Stimulated activated CD4-positive, alpha-beta T cell treated with anti-CD3 and anti-CD28 coated beads, TNF-alpha, amount 100 ng/mL, for 1 hour (primary cell): ENCODE results near the gene FIGN.

Source experiments
- DNase-seq, 3 donors: peaks; one replicate each; pipeline ENCODE4 v3.0.0-alpha.2; 2020; ENCODE audit warnings: low read depth in 3 of 3, low spot score in 1 of 3

Gene FIGN

DNA sequence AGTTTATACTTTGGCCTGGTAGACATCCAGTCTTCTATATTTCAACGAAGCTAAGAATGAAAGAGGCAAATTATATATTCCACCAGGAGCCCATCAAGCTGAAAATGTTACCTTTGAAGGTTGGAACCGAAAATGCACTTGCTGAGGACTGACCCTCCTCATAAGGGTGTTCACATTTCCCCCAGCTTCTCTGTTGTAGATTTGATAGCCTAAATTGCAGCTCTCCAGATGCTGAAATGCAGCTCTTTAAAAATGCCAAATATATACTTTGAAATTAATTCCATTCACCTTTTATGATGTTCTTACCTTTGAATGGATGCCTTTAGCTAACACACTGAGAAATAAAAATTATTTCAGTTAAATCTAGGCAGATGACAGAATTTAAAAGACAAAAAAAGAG is 1.8 kb upstream of the FIGN start:
- no peak for DNase-seq

DNA sequence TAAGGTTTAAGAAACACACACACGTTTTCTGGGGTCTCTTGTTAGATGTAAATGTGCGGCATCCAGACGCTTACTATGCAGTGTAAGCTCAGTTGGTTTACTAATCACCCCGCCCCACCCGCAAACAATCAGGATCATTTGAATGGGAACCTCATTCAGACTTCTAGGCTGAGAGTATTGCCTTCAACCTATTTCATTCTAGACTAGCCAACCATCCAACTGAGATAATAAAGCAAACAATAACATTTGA is 1.3 kb upstream of the FIGN start:
- no peak for DNase-seq

DNA sequence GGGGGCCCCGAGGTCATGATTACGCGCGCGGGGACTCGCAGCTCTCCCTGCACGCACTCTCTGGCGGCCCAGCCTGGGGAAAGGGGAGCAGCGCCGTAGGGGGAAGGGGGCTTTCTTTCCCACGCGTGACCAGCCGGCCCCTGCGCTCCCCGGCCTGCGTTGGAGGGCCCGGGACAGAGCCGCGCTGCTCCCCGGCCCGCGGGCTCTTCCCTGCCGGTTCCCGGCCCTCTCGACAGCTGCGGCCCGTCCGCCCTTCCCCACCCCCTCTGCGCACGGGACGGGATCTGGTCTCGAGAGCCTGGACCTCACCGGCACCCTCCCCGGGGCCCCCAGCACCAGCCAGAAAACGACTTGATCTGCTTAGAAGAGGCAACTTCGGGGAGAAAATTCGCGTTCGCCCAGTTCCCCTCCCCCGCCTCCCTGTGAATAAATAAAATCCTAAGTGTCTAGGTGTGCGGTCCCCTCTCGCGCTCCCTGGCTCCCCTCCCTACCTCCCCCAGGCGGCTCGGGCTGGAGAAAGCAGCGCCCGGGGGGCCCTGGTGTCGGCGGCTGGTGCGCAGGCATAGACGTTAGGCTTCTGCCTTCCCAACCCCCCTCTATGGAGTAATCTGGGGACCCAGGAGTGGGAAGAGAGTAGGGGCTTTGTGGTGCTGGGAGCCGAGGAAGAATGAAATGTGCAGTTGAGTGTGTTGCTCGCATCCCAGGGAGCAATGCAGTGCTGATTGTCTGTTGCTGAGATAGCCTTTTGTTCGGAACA is 803 bp upstream of the FIGN start:
- no peak for DNase-seq

DNA sequence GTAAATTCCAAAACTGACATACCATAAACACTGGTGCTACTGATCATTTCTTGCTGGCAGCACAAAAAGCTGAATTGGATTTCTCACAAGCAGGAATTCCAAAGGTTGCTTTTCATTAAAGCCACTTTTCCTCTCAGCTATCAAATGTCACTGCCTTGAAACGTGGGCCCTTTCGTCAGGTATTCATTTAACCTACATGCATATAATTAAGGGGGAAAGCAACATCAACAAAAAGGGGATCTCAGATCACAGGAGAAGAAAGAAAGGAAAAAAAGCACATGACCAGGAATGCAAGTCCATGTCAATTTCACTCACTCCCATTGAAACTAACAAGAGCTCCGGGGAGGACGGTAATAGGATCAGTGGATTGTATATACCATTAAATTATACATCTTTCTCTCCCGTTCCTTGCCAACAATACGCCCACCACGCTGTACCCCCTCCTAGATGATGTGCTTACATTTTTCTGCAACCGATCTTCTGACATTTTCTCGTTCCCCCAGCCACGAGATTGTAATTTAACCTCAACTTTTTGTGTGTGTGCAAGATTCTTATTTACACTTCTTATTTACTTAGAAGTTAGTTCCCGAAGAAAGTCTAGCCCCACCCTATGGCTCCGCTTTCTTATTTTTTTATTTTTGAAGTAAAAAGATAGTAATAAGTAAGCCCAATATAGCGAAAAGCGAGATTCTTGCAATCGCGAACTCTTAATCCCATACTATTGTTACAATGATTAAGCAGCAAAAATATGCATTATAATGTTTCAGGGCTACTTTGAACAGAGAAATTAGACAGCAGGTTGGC is 725 bp downstream of the FIGN start:
- no peak for DNase-seq

DNA sequence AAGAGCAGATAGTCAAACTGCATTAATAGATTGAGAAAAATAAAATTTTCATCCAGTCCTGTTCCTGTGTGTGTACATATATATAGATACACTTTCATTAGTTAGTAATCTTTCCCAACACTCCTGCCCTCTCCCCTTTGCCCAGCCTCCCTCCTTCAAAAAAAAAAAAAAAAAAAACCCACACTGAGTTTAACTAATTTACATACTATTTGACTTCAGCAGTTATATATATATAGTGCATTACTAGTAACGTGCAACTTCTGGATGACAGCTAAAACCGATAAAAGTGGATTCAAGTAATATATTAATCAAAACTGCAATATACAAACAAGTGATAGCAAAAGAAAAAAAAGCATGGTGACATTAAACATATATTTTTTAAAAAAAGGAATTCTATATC is 1.4 kb downstream of the FIGN start:
- no peak for DNase-seq

DNA sequence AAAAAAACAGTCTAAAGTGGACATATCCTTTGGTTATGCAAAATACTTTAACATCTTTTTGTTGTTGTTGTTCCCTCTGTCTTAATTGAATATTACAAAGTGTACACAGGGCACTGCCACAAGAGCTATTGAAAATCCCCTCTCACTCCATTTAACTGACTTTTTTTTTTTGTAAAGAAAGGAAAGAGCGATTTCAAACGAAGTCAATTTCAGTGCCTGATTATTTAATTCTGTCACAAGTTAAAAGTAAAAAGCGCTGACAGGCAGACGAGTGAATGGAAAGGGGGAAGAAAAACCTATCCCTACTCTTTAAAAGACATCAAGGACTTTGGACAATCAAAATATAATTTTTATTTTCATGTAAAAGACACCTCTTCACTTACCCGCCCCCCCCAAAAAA is 1.9 kb downstream of the FIGN start:
- DNase-seq = no peak

DNA sequence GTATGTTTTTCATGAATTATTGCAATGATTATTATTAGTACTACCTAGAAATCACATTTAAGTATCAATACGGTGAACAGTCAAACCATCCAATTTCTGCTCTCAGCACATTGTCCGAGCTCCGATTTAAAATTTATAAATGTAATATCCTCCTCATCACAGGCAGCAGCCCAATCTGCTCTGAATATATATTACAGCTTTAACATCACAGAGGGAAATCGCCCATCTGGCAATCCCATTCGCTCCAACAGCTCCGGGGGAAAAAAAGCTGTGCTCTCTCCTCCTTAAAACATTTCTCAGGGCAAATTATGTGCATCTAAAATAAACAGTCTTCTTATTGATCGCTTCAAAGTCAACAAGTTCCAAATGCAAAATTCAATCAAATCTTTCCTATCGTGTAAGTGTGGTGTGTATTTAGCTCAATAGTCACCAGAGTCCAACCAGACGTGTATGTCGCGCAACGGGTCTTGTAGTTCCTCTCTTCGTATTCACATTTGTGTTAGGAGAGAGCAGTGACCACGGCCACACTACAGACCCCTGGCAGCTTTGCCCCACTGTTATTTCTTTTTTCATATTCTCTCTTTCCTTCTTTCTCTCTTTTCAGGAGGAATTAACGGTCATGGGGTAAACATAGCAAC is 2.4 kb downstream of the FIGN start:
- DNase-seq = no peak

DNA sequence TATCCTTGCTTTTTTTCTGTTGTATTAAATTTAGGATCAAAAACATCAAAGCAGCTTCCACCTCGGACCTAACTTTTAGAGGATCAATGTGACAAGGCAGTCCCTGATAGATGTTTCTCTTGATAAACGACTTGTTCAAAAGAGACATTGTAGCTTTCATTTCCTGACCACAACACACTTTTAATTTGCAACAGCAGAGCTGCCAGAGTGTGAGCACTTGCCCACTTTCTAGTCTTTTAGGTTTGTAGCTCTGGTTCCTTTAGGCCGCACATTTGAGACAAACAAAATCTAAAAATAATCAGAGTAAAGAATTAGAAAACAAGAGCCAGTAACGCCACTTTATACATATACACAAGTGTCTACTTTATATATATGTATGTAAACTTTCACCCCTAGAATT is 3.1 kb downstream of the FIGN start:
- no peak for DNase-seq

DNA sequence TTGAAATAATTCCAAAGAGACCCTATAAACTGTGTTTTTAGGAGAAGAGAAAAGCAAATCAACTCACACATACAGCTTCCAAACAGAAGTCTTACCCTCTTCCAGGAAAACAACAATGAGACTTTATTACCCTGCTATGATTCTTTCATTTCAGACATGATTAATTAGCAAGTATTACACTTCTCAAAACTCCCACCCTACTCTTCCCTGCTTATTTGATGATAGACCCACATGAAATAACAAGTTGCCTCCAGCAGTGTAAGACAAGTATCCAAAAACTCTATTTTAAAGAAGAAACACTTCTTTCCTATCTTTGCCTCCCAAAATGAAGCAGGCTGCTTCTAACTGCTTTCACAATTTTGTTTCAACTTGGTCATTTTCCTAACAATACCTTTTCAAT is 4.1 kb downstream of the FIGN start:
- no peak for DNase-seq

DNA sequence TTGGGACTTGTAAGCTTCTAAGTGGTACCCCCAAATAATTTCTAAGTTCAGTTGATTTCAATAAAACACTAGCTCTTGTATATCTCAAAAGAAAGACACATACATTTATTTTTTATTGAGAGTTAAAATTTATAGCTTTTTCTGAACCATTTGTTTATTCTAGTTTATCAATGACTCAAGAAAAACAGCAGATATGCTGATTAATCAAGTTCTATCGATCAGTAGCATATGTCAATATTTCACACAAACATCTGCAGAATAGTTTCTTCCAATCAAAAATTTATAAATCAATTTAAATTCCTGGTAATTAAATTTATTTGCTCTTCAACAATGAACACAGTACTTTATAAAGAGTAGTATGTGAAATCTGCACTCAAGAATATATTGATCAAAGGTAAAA is 5.3 kb downstream of the FIGN start:
- no peak for DNase-seq

DNA sequence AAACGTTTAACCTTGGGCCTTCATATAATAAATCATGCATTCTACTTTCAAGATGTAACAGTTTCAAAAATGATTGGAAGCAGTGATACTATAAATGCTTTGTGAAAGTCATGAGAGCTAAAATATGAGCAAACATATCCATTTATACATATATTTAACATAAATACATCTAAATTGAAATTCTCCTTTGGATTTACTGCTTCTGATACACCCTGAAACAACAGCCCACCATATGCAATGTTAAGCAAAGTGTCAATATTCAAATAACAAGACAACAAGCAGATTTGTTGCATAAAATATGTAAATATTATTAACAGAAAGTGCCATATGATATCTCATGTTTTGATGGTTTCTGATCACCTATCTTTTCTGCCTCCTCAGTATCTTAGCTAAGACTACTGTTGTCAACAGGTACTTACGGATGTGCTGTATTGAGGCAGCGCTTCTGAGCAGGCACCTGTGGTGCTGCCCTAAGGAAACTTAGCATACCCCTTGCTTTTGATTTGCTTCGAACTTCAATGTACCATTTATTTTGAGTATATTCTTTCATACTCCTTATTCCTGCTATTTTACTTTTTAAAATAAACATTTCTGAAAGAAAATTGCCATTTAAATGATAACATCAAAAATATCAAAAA is 6.1 kb downstream of the FIGN start:
- no peak for DNase-seq

DNA sequence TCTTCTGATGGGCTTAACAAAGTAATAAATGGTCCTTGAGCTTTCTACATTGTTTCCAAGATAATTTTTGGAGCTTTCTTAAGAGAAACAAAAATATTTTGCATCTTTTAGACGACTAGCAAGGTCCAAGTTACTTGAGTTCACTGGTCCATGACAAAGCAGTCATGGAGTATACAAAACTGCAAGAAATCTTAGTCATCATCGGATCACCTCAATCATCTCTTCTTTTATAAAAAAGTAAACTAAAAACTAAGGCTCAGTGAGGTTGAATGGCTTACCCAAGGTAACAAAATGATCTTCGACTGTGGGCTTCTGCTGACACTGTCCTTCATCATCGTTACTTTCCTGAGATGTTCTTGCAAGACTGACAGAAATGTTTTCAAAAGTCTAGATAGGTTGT is 11.9 kb downstream of the FIGN start:
- DNase-seq = no peak

DNA sequence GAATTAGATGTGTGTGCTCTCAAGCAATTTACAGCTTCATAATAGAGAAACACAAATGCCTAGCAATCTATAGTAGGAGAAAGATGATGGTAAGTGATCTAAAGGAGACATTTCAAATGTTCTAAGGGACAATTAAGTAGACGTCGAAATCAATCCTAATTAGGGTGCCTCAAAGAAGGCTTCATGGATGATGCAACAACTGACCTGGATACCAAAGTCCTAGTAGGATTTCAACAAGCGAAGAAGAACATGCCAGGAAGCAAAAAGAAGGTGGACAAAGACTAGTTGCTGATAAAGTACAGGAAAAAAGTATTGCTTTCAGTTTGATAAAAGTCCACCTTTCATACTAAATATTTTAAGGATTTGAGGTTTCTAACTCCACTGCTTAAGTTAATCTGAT is 12.5 kb downstream of the FIGN start:
- no peak for DNase-seq

DNA sequence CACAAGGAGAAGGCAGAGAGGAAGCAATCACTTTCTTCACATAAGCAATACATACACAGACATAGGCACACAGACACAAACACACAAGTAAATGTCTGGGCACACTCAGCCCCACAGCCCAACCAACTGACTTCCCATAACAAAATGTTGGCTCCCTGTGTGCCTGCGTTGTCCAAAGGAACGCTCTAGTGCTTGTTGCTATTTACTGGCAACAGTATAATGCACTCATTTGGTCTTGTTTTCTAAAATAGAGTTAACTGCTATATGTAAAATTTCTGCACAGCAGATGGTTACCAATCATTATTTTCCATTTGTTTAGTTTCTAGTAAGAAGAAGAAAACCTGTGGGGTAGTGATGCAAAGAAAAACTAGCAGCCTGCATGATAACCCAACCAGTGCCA is 16.5 kb downstream of the FIGN start:
- no peak for DNase-seq

DNA sequence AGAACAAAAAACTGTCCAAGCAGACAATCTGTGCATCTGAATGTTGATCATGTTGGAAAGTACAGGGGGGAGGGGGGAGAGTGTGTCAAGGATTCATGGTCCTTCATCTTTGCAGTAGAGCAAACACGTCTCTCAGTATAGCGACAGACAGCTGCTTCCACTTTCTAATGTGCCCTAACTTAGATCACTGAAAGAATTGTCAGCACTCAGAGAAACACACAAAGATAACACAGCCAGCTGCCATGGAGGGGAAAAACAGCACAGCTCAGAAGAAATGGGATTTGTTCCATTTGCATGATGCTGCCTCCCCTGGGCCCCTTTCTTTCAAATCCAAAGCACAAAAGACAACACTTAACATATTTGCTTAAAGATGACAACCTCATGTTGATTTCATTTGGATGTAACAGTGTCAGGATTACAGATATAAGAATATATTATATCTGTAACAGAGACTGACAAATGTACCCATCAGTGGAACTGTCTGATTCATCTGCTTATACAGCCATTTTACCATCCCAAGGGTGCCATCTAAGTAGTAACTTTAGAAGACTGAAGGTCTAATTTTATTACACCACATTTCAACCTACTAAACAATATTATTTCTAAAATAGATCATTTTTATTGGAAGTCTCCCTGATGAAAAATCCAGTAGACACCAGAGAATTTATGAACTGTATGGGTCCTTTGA is 17.7 kb downstream of the FIGN start:
- no peak for DNase-seq

DNA sequence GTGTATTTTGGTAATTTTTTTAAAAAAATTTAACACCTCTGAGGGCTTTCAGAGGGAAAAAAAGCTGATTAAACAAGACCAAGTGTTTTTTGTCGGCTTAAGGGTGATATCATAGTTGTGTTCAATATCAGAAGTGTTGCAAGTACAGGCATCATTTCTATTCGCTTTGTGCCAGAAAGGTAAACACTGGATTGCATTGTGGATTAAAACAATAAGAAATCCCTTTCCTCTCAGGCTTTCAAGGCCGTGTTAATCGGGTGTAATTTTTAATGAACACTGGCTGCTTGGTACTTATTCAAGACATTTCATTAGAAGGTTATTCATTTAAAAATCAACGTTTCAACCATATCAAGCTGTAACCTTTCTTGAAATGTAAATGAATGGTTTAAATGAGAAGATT is 18.3 kb downstream of the FIGN start:
- no peak for DNase-seq

DNA sequence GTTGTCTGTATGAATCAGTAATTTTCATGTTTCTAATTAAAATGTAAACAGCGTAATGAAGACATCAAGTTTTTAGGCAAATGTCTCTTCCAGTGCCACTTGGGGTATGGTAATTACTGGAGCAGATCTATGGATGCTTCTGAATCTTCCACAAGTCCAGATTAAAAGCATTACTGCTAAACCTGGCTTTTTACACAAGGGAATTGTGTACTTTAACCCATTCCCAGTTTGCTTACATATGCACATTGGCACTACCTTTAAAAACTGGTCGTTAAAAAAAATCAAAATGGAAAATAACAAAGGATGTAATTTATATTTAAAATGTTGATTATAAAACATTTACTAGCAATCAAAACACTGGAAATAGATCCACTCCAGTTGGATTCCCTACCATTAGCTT is 19.7 kb downstream of the FIGN start:
- DNase-seq = no peak

DNA sequence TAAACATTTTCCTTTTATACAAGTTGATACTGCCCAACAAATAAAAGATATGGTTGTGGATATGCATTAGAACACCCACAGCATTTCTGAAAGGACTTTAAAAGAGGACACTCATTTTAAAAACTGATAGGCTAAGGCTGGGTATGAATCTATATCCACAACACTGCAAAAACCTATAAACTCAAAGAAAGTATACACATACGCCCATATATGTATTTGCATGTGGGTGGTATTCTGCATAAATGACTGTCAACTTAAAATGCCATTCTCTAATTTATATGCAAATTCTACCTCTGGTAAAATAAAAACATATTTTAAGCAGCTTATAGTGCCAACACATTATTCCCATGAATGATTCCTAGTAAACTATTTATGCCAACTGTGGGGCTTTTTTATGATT is 20.1 kb downstream of the FIGN start:
- no peak for DNase-seq

DNA sequence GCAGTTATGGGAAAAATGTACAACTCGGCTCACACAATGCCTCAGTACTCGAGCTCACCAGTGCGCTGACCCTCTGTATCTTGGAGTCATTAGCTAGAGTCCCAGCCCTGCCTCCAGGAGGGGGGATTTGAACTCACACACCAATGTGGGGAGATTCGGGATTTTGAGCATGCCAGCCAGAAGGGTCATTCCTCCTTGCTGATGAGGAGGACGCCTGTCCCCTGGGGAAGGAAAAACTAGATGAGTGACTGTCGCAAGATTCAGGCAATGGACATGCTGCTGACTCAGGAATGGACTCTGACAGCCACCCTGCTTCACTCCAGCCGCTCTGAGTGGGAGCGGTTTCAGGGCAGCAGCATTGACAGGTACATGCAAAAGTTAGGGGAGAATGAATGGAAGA is 20.6 kb downstream of the FIGN start:
- no peak for DNase-seq

DNA sequence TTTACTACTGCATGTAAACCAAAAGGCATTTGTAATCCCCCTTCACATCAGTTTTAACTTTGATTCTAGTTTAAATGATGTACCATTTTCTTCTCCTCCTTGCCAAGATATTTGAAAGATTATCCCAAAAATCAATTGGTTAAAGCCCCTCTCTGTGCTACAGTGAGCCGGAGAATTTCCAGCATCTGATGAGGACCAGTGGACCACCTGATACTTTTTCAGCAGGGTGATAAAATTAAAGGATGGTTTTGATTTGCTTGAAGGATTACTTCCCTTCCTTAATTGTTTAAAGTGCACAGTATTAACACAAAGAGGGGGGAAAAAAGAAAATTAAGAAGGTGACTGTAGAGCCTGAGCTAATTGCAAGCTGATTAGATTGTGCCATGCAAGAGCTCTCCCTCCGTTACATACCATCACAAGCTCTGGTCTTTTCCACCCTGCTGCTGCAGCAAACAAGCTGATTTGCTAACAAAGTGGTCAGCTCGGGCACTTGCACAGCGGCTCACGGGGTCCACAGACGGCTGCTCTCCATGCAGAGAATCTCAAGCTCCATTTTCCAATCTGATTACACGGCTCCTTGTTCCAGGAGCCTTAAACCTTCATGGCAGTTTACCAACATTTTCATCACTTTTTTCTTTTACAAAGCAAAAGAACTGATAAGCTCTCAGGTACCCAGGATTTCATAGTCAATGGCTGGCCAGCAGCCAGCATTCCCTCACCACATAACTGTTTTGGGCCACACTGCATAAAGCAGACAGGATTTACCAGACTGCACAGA is 22.1 kb downstream of the FIGN start:
- no peak for DNase-seq

DNA sequence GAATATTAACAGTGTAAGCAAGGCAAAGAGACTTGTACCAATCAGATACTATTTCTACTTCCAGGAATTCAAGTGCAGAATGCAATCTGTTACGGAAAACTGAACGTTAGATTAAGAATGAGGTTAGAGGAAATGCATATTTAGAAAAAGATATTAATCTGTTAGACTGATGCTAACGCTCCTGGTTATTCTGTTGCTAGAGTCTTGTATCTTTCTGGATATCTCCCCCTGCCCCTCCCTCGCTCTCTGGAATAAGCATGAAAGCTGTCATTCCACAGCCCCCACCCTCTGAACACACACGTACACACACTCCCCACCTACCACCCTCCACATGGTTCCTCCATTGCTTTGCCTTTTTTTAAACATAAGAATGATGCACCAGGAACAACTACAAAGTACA is 24.1 kb downstream of the FIGN start:
- DNase-seq = no peak
